HL-60 (cell line): ENCODE measurements around the gene HSD17B12.

Experiments
- GABPA ChIP-seq: IDR thresholded peaks from 2 replicates; pipeline ENCODE4 v1.6.1; 2012; ENCODE audit warnings: low read depth
- TF ChIP-seq, protein P1 (sequence below): IDR thresholded peaks from one replicate; pipeline ENCODE4 v1.5.1; 2011; ENCODE audit warnings: low read length, control low read depth, inconsistent platforms; ENCODE audit not compliant: insufficient read depth

DNA sequence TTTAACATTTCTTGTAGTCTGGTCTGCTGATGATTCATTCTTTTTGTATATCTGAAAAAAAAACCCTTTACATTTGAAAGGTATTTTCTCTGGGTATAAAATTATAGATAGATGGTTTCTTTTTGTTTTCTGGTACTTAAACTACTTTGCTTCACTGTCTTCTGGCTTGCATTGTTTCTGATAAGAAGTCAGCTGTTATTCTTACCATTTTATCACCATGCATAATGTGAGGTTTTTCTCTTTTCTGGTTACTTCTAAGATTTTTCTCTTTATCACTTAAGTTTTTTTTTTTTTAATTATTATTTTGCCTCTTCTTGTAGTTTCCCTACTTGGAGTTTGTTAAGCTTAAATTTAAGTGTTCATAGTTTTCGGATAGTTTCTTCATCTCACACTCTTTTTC lies 84.7 kb downstream of the HSD17B12 start:
- TF ChIP-seq, protein P1, sequence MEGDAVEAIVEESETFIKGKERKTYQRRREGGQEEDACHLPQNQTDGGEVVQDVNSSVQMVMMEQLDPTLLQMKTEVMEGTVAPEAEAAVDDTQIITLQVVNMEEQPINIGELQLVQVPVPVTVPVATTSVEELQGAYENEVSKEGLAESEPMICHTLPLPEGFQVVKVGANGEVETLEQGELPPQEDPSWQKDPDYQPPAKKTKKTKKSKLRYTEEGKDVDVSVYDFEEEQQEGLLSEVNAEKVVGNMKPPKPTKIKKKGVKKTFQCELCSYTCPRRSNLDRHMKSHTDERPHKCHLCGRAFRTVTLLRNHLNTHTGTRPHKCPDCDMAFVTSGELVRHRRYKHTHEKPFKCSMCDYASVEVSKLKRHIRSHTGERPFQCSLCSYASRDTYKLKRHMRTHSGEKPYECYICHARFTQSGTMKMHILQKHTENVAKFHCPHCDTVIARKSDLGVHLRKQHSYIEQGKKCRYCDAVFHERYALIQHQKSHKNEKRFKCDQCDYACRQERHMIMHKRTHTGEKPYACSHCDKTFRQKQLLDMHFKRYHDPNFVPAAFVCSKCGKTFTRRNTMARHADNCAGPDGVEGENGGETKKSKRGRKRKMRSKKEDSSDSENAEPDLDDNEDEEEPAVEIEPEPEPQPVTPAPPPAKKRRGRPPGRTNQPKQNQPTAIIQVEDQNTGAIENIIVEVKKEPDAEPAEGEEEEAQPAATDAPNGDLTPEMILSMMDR, result no peak
- no peak for TF ChIP-seq GABPA
